Prostate gland (tissue), 2 donors: ENCODE measurements around the gene CHML. TPM values are rescaled to one million over a fixed set of nuclear protein-coding genes. Genes with fewer than 3 reads are reported as not detected.

Experiments used
- DNase-seq: peaks from one replicate; pipeline ENCODE4 v3.0.0-alpha.2; 2019; ENCODE audit warnings: low spot score
- H3K27ac ChIP-seq, 2 donors: fragments of 200-600 bp; sonication (generic); 2 replicates each; pipeline ENCODE4 v1.5.1; 2017 to 2019
- H3K27me3 ChIP-seq: fragments of 200-600 bp; sonication (generic); replicated peaks from 2 replicates; pipeline ENCODE4 v1.5.1; 2019; ENCODE audit not compliant: insufficient read depth
- H3K36me3 ChIP-seq, 2 donors: fragments of 200-600 bp; sonication (generic); 1 replicate in 1 of 2; 2 replicates in 1 of 2; pipeline versions ENCODE4 v1.5.1 to v1.8.1; 2017 to 2019
- H3K4me1 ChIP-seq: fragments of 200-600 bp; sonication (generic); replicated peaks from 2 replicates; pipeline ENCODE4 v1.5.1; 2019
- H3K4me3 ChIP-seq, 2 donors: fragments of 200-600 bp; sonication (generic); 2 replicates each; pipeline ENCODE4 v1.5.1; 2017 to 2019
- H3K9me3 ChIP-seq: fragments of 200-600 bp; sonication (generic); 2 replicates; pipeline ENCODE4 v1.5.1; 2017
- CTCF ChIP-seq, 4 experiments: fragments of 200-600 bp in 2 of 4; fragments of 450-650 bp in 2 of 4; sonication (generic) in 2 of 4; IDR thresholded peaks; 1 replicate in 3 of 4; 2 replicates in 1 of 4; pipeline ENCODE4 v1.5.1; 2016 to 2019; ENCODE audit warnings: antibody characterized with exemption in 4 of 4, mild to moderate bottlenecking in 2 of 4, moderate library complexity in 2 of 4
- POLR2A ChIP-seq: fragments of 450-650 bp; IDR thresholded peaks from one replicate; pipeline ENCODE4 v1.6.1; 2016; ENCODE audit warnings: antibody characterized with exemption, mild to moderate bottlenecking
- POLR2AphosphoS5 ChIP-seq: sonication (generic); formaldehyde crosslinking; IDR thresholded peaks from one replicate; pipeline ENCODE4 v1.6.1; 2017; ENCODE audit warnings: antibody characterized with exemption
- WGBS: methylation state at CpG from one replicate; pipeline ENCODE4 v1.1.5; 2018; 5-methylcytosine and 5-hydroxymethylcytosine counted together
- intact Hi-C: fragments of 100-400 bp; cut with DNase I; formaldehyde crosslinking; loops from one replicate; pipeline ENCODE4 v1.14.2; 2022
- total RNA-seq, 2 donors: library from RNA; depleted of rRNA; stranded (reverse); fragments of >200 nt; gene quantifications; one replicate each; pipeline ENCODE4 v1.1.0, GENCODE V29; 2016

CHML gene
- total RNA-seq, 2 donors from 2014 or later = 3.0 to 18.9 TPM

GRCh38 chr1:241641773-241642592 lies 1.8 kb upstream of the CHML start:
- Histone ChIP-seq H3K4me1 (no peaks in the 10 kb centered on the region), H3K27me3 (no peaks in the 10 kb centered on the region), H3K9me3 (no peaks in the 10 kb centered on the region), H3K27ac (no peak overlapping the region), H3K36me3 (no peaks in the 10 kb centered on the region), H3K4me3 (no peak overlapping the region)
- intact Hi-C loops = no loop called here
- 74% methylated on average over 12 of the region's 12 CpGs for WGBS
- no peak for TF ChIP-seq POLR2AphosphoS5
- TF ChIP-seq POLR2A = no peak
- TF ChIP-seq CTCF (IDR thresholded peaks at IDR 0.05) = no peak
- no peak for DNase-seq

GRCh38 chr1:241640867-241641622 lies 876 bp upstream of the CHML start:
- no peaks in the 10 kb centered on the region for H3K27me3 ChIP-seq
- DNase-seq = no peak
- intact Hi-C loops = no loop called here
- no peaks in the 10 kb centered on the region for H3K9me3 ChIP-seq
- TF ChIP-seq CTCF (IDR thresholded peaks at IDR 0.05) (no peak), POLR2AphosphoS5 (no peak), POLR2A (no peak)
- no peaks in the 10 kb centered on the region for H3K36me3 ChIP-seq
- 85% methylated on average over 9 of the region's 9 CpGs for WGBS
- H3K4me1 ChIP-seq = no peaks in the 10 kb centered on the region
- peak overlapping the region; percentile 40 to 52 for H3K27ac ChIP-seq
- peak overlapping the region; percentile 87 for H3K4me3 ChIP-seq

GRCh38 chr1:241639623-241640148 lies 483 bp downstream of the CHML start:
- H3K4me3 ChIP-seq = peak overlapping the region; percentile 87
- TF ChIP-seq CTCF (IDR thresholded peaks at IDR 0.05) (no peak), POLR2A (no peak), POLR2AphosphoS5 (no peak)
- no peaks in the 10 kb centered on the region for H3K9me3 ChIP-seq
- H3K4me1 ChIP-seq = no peaks in the 10 kb centered on the region
- H3K36me3 ChIP-seq = no peaks in the 10 kb centered on the region
- intact Hi-C loops = no loop called here
- no peaks in the 10 kb centered on the region for H3K27me3 ChIP-seq
- H3K27ac ChIP-seq = peak overlapping the region; percentile 66 to 72
- peak; percentile 16 for DNase-seq
- WGBS = under 1% methylated on average over 31 of the region's 42 CpGs

GRCh38 chr1:241638909-241639622 lies 1.1 kb downstream of the CHML start:
- Histone ChIP-seq H3K4me1 (no peaks in the 10 kb centered on the region), H3K36me3 (no peaks in the 10 kb centered on the region), H3K4me3 (peak overlapping the region; percentile 87), H3K27ac (peak overlapping the region in 1 of 2 donors; percentile 66), H3K27me3 (no peaks in the 10 kb centered on the region), H3K9me3 (no peaks in the 10 kb centered on the region)
- 14% methylated on average over 11 of the region's 11 CpGs for WGBS
- TF ChIP-seq CTCF (IDR thresholded peaks at IDR 0.05) (no peak), POLR2A (no peak), POLR2AphosphoS5 (no peak)
- intact Hi-C loops = no loop called here
- no peak for DNase-seq
